Karpas-422 (cell line): ENCODE results near the gene ITPKB. TPM values are rescaled to one million over a fixed set of nuclear protein-coding genes. Genes with fewer than 3 reads are reported as not detected.

ENCODE experiments used
- DNase-seq: peaks from one replicate; pipeline ENCODE4 v3.0.0-alpha.2; 2015
- H2AFZ ChIP-seq: fragments of 200-600 bp; sonication (generic); 2 replicates; pipeline ENCODE4 v1.6.1; 2014; ENCODE audit warnings: antibody characterized with exemption, low read length, mixed read lengths
- H3K27ac ChIP-seq: fragments of 200-600 bp; sonication (generic); 2 replicates; pipeline ENCODE4 v1.5.1; 2014; ENCODE audit warnings: mild to moderate bottlenecking, low read length, moderate library complexity
- H3K27me3 ChIP-seq: fragments of 200-600 bp; sonication (generic); 2 replicates; pipeline ENCODE4 v1.6.1; 2014; ENCODE audit warnings: low read length, mixed read lengths
- H3K36me3 ChIP-seq: fragments of 200-600 bp; sonication (generic); 2 replicates; pipeline ENCODE4 v1.6.1; 2014; ENCODE audit warnings: low read length, mixed read lengths; ENCODE audit not compliant: insufficient read depth
- H3K4me1 ChIP-seq: fragments of 200-600 bp; sonication (generic); 2 replicates; pipeline ENCODE4 v1.6.1; 2014; ENCODE audit warnings: mild to moderate bottlenecking, low read length, mixed read lengths
- H3K4me2 ChIP-seq: fragments of 200-600 bp; sonication (generic); 2 replicates; pipeline ENCODE4 v1.6.1; 2014; ENCODE audit warnings: low read length, low read depth, mild to moderate bottlenecking; ENCODE audit not compliant: poor library complexity, severe bottlenecking
- H3K4me3 ChIP-seq: fragments of 200-600 bp; sonication (generic); 2 replicates; pipeline ENCODE4 v1.5.1; 2014; ENCODE audit warnings: mild to moderate bottlenecking, antibody characterized with exemption, low read length, mixed read lengths
- H3K79me2 ChIP-seq: fragments of 200-600 bp; sonication (generic); 2 replicates; pipeline ENCODE4 v1.6.1; 2014; ENCODE audit warnings: mild to moderate bottlenecking, low read length, mixed read lengths
- H3K9ac ChIP-seq: fragments of 200-600 bp; sonication (generic); 2 replicates; pipeline ENCODE4 v1.6.0; 2014; ENCODE audit warnings: low read length
- H3K9me2 ChIP-seq: fragments of 200-600 bp; sonication (generic), shearing (Covaris generic); replicated peaks from 2 replicates; pipeline ENCODE4 v1.6.0; 2014; ENCODE audit warnings: mild to moderate bottlenecking, low read length, moderate library complexity; ENCODE audit not compliant: insufficient read depth
- H3K9me3 ChIP-seq: fragments of 300-700, 200-600 bp; sonication (generic); 2 replicates; pipeline ENCODE4 v1.6.1; 2014; ENCODE audit warnings: low read length, mixed read lengths
- H4K20me1 ChIP-seq: fragments of 200-600 bp; sonication (generic); 2 replicates; pipeline ENCODE4 v1.6.1; 2014; ENCODE audit warnings: mild to moderate bottlenecking, antibody characterized with exemption, low read length, low read depth; ENCODE audit not compliant: insufficient read depth
- total RNA-seq: library from RNA; depleted of rRNA; stranded (reverse); fragments of >200 nt; shearing (Covaris generic); gene quantifications from 2 replicates; pipeline ENCODE4 v1.2.3, GENCODE V29; 2014; ENCODE audit warnings: low replicate concordance

The ITPKB gene
- total RNA-seq, 1 experiment from 2014 or later: 79.0 TPM

DNA sequence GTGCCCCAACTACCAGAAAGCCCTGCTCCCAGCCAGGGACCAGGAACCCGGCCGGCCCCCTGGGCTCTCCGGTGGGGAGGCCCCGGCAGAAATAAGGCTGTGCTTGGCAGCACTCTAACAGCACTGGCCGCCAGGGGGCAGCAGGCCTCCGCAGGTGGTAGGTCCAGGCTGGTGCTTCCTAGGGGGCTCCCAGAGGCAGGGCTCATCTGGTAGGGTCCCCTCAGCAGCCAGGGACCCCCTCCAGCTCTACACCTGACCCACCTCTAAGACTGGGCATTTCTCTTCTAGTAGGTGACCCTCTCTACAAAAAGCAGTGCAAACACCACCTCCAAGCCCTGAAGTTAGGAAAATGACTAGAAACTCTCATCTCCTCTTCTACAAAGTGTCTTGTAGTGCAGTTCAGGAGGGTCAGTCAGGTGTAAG, 104.9 kb downstream of the ITPKB start:
- no peaks in the 10 kb centered on the region for H3K79me2 ChIP-seq
- no peaks in the 10 kb centered on the region for H3K9me2 ChIP-seq
- peaks cover 14% of the 10 kb centered on the region for H3K4me1 ChIP-seq
- no peak overlapping the region for H2AFZ ChIP-seq
- H3K9ac ChIP-seq: peak overlapping the region; percentile 64
- H3K9me3 ChIP-seq: no peaks in the 10 kb centered on the region
- H3K4me3 ChIP-seq: peak overlapping the region; percentile 29; the same call in 1 of the 2 replicates
- H3K36me3 ChIP-seq: peaks cover 63% of the 10 kb centered on the region
- no peak overlapping the region for H3K27ac ChIP-seq
- peak overlapping the region; percentile 61 for H3K4me2 ChIP-seq
- no peaks in the 10 kb centered on the region for H3K27me3 ChIP-seq
- no peaks in the 10 kb centered on the region for H4K20me1 ChIP-seq
- DNase-seq: peak; percentile 90

DNA sequence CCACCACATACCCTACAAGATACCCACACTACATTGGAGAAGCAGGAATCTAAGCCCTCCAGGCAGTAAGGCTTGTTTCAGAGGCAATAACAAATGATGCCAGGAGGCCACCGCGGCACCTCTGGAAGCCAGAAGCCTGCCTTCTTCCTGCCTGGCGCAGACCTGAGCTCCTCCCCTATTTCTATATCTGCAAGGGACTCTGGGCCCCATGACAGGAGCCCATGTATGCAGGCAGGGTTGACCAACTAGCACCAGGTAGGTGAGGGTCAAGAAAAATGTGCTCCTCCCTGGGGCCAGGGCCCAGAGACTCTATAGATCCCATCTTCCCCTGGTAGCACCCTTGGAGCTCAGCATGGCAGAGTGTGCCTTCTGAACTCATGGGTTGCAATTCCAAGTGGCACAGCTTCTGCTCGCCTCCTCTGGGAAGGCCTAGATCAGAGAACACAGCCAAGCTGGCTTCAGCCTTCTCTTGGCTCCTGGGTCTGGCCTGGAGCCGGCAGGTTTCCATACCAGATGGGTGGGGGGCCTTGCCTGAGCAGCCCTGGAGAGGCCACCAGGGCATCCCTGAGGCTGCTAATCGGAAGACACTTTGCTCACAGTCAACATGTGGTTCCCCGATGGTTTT, 105.4 kb downstream of the ITPKB start:
- no peak overlapping the region for H2AFZ ChIP-seq
- peaks cover 61% of the 10 kb centered on the region for H3K36me3 ChIP-seq
- no peaks in the 10 kb centered on the region for H4K20me1 ChIP-seq
- no peaks in the 10 kb centered on the region for H3K79me2 ChIP-seq
- H3K9me3 ChIP-seq: no peaks in the 10 kb centered on the region
- no peak overlapping the region for H3K27ac ChIP-seq
- H3K4me1 ChIP-seq: peaks cover 19% of the 10 kb centered on the region
- H3K4me3 ChIP-seq: peak overlapping the region; percentile 29; the same call in 1 of the 2 replicates
- H3K4me2 ChIP-seq: peak overlapping the region; percentile 61
- no peaks in the 10 kb centered on the region for H3K27me3 ChIP-seq
- no peaks in the 10 kb centered on the region for H3K9me2 ChIP-seq
- peak; percentile 65 for DNase-seq
- peak overlapping the region; percentile 64 for H3K9ac ChIP-seq

DNA sequence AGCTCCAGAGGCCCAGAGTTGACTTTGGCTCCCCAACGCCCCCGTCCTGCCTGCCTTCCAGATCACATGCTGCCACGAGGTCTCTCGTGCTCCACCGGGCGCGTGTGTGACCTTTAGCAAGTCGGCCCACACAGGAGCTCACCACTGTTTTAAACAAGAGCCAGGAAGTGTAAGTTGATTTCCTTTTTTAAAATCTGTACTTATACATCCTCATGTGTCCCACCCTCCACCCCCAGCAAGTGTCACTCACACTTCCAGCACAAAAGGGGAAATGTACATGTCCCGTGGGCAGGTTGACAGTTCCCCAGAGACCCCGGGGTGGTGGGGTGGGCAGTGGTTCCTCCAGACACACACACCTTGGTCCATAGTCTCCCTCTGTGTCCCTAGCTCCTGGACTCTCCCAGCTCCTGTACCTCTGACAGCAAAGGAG, 106.1 kb downstream of the ITPKB start:
- no peak overlapping the region for H3K27ac ChIP-seq
- H3K79me2 ChIP-seq: no peaks in the 10 kb centered on the region
- no peaks in the 10 kb centered on the region for H4K20me1 ChIP-seq
- H3K4me3 ChIP-seq: peak overlapping the region; percentile 29; the same call in 1 of the 2 replicates
- no peaks in the 10 kb centered on the region for H3K27me3 ChIP-seq
- peak overlapping the region; percentile 64 for H3K9ac ChIP-seq
- no peak overlapping the region for H2AFZ ChIP-seq
- peaks cover 26% of the 10 kb centered on the region for H3K4me1 ChIP-seq
- no peaks in the 10 kb centered on the region for H3K9me2 ChIP-seq
- peak; percentile 86 for DNase-seq
- peaks cover 54% of the 10 kb centered on the region for H3K36me3 ChIP-seq
- H3K9me3 ChIP-seq: no peaks in the 10 kb centered on the region
- H3K4me2 ChIP-seq: peak overlapping the region; percentile 61

DNA sequence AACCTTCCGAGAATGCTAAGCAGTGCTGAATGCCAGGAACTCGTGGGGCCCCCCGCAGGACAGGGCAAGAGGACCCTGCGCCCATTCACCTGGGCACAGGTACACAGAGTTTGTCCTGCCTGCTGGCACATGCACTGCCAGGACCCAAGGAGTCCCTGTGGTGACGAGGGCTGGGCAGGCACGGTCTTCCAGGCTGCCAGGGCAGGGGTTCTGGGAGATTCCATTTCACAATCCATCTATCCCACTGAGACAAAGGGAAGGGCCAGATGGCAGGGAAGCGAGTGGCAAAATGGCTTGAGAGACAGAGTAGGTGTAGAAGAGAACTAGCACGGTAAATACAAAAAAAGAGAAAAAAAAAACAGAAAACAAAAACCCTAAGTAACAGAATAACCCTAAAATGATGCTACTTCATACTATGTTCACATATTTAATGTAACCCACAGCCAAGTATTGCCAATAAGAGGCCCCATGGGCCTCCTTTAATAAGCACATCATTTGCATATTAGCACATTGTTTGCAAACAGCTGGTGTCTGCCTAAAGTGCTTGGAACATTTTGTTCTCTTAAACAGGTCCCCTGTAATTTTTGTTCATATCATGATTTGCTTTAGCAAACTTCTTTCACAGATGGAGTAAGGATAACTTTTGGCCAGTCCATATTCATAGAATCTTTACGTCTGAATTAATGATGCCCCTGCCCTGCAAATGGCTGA, 106.8 kb downstream of the ITPKB start:
- H3K4me2 ChIP-seq: peak overlapping the region; percentile 61
- H3K9me3 ChIP-seq: no peaks in the 10 kb centered on the region
- no peaks in the 10 kb centered on the region for H4K20me1 ChIP-seq
- DNase-seq: peak; percentile 72
- H3K4me1 ChIP-seq: peaks cover 32% of the 10 kb centered on the region
- H3K9me2 ChIP-seq: no peaks in the 10 kb centered on the region
- H3K4me3 ChIP-seq: peak overlapping the region; percentile 29; the same call in 1 of the 2 replicates
- peak overlapping the region; percentile 64 for H3K9ac ChIP-seq
- H2AFZ ChIP-seq: no peak overlapping the region
- no peak overlapping the region for H3K27ac ChIP-seq
- no peaks in the 10 kb centered on the region for H3K79me2 ChIP-seq
- H3K36me3 ChIP-seq: peaks cover 49% of the 10 kb centered on the region
- no peaks in the 10 kb centered on the region for H3K27me3 ChIP-seq

DNA sequence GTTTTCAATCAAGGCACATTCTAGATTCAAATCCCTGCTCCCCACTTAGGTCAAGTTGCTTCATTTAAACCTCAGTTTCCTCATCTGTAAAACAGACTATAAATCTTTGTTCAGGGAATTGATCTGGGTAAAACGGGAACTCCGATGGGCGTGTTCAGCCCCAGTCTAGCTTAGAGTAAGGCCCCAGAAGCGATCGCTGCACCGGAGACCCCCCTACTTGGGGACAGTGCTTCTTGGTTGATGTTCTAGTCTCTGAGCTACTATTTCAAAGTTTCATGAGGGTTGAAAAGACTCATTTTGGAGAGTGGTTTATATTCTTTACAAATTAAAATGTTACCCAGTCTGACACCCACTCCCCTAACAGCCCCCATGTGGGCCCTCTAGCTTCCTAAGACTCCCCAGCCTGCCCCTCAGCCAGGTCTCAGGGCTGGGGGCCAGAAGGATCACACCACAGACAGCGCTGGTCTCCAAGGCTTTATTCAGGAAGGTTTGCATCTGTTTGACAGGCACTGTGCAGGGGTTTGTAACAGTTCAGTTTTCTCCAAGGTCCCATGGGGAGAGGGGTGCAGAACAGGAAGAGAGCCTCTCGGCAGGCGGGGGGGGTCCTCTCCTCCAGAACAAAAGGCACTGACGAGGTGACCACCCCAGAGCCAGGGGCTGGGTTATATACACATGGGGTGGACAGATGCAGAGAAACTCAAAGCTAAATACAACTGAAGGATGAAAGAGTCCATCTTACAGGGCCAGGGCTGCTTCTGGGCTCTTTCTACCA, 107.7 kb downstream of the ITPKB start:
- Histone ChIP-seq H3K4me3 (no peak overlapping the region), H3K4me2 (no peak overlapping the region), H3K79me2 (no peaks in the 10 kb centered on the region), H3K9ac (0 out of 2 replicates have a peak overlapping the region, but pooled peaks have one; percentile 9), H2AFZ (no peak overlapping the region), H3K4me1 (peaks cover 41% of the 10 kb centered on the region), H3K36me3 (peaks cover 44% of the 10 kb centered on the region), H3K9me3 (no peaks in the 10 kb centered on the region), H4K20me1 (no peaks in the 10 kb centered on the region), H3K9me2 (no peaks in the 10 kb centered on the region), H3K27me3 (no peaks in the 10 kb centered on the region), H3K27ac (no peak overlapping the region)
- DNase-seq: no peak

DNA sequence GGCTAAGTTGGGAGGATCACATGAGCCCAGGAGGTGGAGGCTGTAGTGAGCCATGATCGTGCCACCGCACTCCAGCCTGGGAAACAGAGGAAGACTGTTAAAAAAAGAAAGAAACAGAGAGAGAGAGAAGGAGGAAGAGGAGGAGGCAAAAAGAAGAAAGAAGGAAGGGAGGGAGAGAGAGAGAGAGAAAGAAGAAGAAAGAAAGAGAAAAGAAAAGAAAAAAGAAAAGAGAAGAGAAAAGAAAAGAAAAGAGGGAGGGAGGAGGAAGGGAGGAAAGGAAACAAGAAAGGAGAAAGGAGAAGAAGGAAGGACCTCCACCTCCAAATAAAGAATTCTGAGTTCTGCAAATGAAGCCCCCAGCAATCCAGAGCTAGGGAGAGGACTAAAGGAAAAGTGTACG, 108.5 kb downstream of the ITPKB start:
- no peak overlapping the region for H3K27ac ChIP-seq
- no peaks in the 10 kb centered on the region for H3K9me3 ChIP-seq
- H4K20me1 ChIP-seq: no peaks in the 10 kb centered on the region
- DNase-seq: no peak
- peaks cover 38% of the 10 kb centered on the region for H3K36me3 ChIP-seq
- no peaks in the 10 kb centered on the region for H3K27me3 ChIP-seq
- no peak overlapping the region for H3K9ac ChIP-seq
- H3K4me1 ChIP-seq: peaks cover 49% of the 10 kb centered on the region
- no peak overlapping the region for H3K4me3 ChIP-seq
- H3K79me2 ChIP-seq: no peaks in the 10 kb centered on the region
- H2AFZ ChIP-seq: no peak overlapping the region
- no peak overlapping the region for H3K4me2 ChIP-seq
- no peaks in the 10 kb centered on the region for H3K9me2 ChIP-seq

DNA sequence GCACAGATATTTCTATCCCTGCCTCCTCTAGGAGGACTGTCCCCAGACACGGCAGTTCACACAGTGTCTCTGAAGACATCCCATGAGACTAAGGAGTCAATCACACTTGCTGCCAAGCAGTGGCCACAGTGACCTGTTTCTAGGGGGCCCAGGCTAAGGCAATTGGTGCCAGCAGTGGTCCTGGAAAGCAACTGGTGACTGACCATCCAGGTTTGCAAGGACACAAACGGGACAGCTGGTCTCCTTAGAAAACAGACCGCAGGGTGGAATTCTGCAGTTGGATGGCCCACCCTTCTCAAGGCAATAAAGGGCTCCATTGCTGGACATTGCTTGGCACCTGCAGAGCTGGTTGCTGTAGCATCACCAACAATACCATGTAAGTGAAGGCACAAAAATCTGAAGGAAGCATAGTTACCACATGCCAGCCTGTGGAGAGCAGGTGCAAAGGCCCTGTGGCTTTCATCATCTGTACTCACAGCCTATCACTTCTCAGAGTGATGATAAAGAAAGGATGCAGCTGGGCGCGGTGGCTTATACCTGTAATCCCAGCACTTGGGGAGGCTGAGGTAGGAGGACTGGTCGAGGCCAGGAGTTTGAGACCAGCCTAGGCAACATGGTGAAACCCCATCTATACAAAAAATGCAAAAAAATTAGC, 109.1 kb downstream of the ITPKB start:
- no peaks in the 10 kb centered on the region for H3K27me3 ChIP-seq
- 0 out of 2 replicates have a peak overlapping the region, but pooled peaks have one; percentile 13 for H3K27ac ChIP-seq
- peak; percentile 44 for DNase-seq
- H3K9me3 ChIP-seq: no peaks in the 10 kb centered on the region
- no peaks in the 10 kb centered on the region for H3K9me2 ChIP-seq
- no peaks in the 10 kb centered on the region for H4K20me1 ChIP-seq
- H2AFZ ChIP-seq: no peak overlapping the region
- H3K36me3 ChIP-seq: peaks cover 36% of the 10 kb centered on the region
- no peak overlapping the region for H3K4me3 ChIP-seq
- H3K4me2 ChIP-seq: no peak overlapping the region
- peaks cover 50% of the 10 kb centered on the region for H3K4me1 ChIP-seq
- no peak overlapping the region for H3K9ac ChIP-seq
- no peaks in the 10 kb centered on the region for H3K79me2 ChIP-seq
